ENCODE data around the gene NXN. TPM values are rescaled to one million over a fixed set of nuclear protein-coding genes. Genes with fewer than 3 reads are reported as not detected.
"Not testable (repeated sequence)": the region's sequence is repeated elsewhere in the genome, so short reads cannot be mapped to it uniquely, and the experiment has no call there.

The NXN gene
- total RNA-seq, 2 experiments from 2014 or later = 0.14 to 0.70 TPM

DNA sequence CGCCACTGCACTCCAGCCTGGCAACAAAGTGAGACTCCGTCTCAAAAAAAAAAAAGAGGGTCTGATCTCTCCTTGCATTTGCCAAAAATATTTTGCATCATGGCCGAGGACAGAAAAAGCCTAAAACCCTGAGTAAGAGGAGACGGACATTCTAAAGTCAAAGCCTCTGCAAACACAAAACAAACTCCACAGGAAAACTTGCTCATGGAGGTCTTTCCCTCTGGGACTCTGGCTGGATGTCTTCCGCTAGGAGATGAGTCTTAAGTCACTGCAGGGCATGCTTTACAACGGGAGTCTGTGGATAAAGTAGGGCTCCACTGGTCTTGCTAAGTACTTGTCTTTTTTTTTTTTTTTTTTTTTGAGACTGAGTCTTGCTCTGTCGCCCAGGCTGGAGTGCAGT, 123.4 kb downstream of the NXN start:
- Mint-ChIP-seq H3K27me3 (peaks cover 2% of the 10 kb centered on the region), H3K4me3 (no peak overlapping the region), H3K4me1 (no peaks in the 10 kb centered on the region), H3K9me3 (ENCODE audit: low read depth) (no peaks in the 10 kb centered on the region), H3K36me3 (no peaks in the 10 kb centered on the region), H3K27ac (no peak overlapping the region)
- CTCF ChIA-PET = no interaction called here
- ATAC-seq (no peak), DNase-seq (no peak)

DNA sequence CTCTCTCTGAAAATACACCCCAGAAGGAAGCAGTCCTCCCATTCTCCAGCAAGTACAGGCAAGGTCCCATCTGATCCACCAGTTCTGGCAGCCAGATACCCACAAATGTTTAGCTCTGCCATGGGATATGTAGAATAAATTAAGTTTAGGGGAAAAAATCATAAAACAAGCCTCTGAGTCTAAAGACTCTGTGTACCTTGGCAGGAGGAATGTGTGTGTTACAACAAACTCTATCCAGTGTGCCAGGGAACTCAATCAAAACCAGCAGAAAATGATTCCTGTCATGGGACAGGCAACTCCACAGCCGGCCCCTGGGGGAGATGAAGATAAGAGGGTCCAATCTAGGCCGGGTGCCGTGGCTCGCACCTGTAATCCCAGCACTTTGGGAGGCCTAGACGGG, 124.0 kb downstream of the NXN start:
- Mint-ChIP-seq H3K4me3 (no peak overlapping the region), H3K27ac (no peak overlapping the region), H3K36me3 (no peaks in the 10 kb centered on the region), H3K9me3 (ENCODE audit: low read depth) (no peaks in the 10 kb centered on the region), H3K27me3 (peaks cover 6% of the 10 kb centered on the region), H3K4me1 (no peaks in the 10 kb centered on the region)
- ATAC-seq (no peak), DNase-seq (no peak)
- CTCF ChIA-PET = no interaction called here

DNA sequence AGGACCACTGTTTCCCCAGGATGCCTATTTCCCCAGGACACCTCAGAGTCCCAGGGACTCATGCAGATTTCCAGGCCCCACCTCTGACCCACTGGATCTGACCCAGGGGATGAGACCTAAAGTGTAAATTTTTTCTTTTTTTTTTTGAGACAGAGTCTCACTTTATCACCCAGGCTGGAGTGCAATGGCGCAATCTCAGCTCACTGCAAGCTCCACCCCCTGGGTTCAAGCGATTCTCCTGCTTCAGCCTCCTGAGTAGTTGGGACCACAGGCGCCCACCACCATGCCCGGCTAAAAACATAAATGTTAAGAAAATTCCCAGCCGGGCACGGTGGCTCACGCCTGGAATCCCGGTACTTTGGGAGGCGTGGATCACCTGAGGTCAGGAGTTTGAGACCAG, 126.7 kb downstream of the NXN start:
- not testable (repeated sequence) for H3K9me3 Mint-ChIP-seq (ENCODE audit: low read depth); H3K36me3 Mint-ChIP-seq; ATAC-seq; H3K4me1 Mint-ChIP-seq; H3K4me3 Mint-ChIP-seq; H3K27ac Mint-ChIP-seq; DNase-seq
- H3K27me3 Mint-ChIP-seq = peaks cover 16% of the 10 kb centered on the region
- CTCF ChIA-PET = interaction anchor here (0.9 kb wide), 1 partner anchor 55 kb away, joined by 3 read pairs; no protein-coding TSS in a partner anchor

DNA sequence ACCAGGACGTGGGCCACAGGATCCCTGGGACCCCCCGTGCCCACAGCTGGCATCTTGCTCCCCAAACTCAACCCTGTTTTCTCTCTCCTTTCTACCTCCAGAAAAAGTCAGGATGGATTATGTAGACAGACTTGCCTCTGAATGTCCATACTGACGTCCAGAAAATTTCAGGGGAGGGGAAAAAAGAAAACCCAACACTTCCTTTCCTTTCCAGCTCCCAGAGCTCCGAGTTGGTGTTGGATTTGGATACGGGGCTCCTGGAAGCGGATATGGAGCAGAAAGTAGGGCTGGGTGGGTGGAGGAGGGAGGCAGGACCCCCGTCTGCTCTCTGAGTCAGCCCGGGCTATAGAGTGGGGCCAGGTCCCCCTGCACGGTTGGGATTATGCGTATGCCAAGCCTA, 127.2 kb downstream of the NXN start:
- no peaks in the 10 kb centered on the region for H3K36me3 Mint-ChIP-seq
- CTCF ChIA-PET = interaction anchor here (0.9 kb wide), 1 partner anchor 55 kb away, joined by 3 read pairs; no protein-coding TSS in a partner anchor
- no peak for ATAC-seq
- no peaks in the 10 kb centered on the region for H3K4me1 Mint-ChIP-seq
- H3K9me3 Mint-ChIP-seq (ENCODE audit: low read depth) = no peaks in the 10 kb centered on the region
- H3K27ac Mint-ChIP-seq = no peak overlapping the region
- DNase-seq = no peak
- H3K27me3 Mint-ChIP-seq = peaks cover 21% of the 10 kb centered on the region
- H3K4me3 Mint-ChIP-seq = no peak overlapping the region

DNA sequence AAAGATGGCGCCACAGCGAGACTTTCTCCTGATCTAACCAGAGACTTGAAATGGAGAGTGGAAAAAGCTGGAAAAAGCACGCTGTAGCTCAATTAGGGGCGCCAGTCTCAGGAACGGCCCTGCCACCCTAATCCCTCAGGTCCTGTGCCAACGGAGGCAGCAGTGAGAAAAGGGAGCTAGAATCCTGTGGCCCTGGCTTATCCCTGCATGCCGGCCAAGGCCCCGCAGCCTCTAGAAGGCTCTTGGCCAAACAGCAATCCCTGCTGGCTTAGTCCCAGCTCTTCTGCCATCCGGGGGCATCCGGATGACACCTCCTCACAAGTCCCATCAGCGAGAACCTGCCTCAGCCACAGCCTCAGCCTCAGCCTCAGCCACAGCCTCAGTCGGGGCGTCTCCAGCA, 127.7 kb downstream of the NXN start:
- CTCF ChIA-PET = interaction anchor here (0.9 kb wide), 1 partner anchor 54 kb away, joined by 3 read pairs; no protein-coding TSS in a partner anchor
- no peaks in the 10 kb centered on the region for H3K36me3 Mint-ChIP-seq
- H3K4me3 Mint-ChIP-seq = no peak overlapping the region
- DNase-seq (no peak), ATAC-seq (no peak)
- H3K4me1 Mint-ChIP-seq = peaks cover 3% of the 10 kb centered on the region
- no peak overlapping the region for H3K27ac Mint-ChIP-seq
- H3K9me3 Mint-ChIP-seq (ENCODE audit: low read depth) = no peaks in the 10 kb centered on the region
- H3K27me3 Mint-ChIP-seq = peaks cover 25% of the 10 kb centered on the region

DNA sequence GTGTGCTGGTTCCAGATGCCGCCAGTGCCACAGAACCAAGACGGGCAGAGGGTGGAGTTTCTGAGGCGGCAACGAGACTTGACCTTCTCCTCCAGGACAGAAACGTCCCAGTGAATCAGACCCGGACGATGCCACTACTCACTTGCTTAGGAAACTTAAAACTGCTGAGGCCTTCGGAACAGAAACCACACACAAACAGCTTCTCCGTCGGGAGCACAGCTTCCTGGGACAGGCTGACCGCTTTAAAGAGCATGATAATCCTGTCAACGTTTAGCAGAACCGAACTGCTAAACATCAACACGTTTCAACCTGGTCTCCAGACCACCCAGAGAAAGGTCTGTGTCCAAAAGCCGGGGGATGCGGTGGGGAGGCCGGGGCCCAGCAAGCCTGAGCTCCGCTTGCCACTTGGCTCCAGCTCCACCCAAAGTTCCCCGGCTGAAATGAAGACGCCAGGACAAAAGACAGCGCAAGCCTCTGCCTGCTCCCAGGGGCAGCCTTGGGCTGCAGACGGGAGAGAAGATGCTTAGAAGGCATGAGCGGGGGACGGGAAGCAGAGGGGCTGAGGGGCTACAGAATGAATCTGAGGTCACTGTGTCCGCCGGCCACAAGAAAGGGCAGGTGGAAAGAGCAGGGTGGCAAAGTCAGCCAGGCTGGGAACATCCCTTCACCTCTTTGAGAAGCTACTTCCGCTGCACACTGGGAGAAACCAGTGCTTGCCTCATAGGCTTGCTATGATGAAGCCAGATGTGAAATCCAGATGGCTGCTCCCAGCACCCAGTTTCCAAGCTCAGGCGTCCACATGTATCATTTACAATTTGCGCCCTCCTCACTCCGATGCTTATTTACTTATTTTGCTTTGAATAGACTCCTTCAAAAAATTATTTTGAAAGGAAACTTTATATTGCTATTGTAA, 128.5 kb downstream of the NXN start:
- DNase-seq (no peak), ATAC-seq (no peak)
- H3K27me3 Mint-ChIP-seq = peaks cover 32% of the 10 kb centered on the region
- H3K4me1 Mint-ChIP-seq = peaks cover 7% of the 10 kb centered on the region
- H3K27ac Mint-ChIP-seq = no peak overlapping the region
- CTCF ChIA-PET = no interaction called here
- H3K4me3 Mint-ChIP-seq = no peak overlapping the region
- no peaks in the 10 kb centered on the region for H3K36me3 Mint-ChIP-seq
- no peaks in the 10 kb centered on the region for H3K9me3 Mint-ChIP-seq (ENCODE audit: low read depth)

DNA sequence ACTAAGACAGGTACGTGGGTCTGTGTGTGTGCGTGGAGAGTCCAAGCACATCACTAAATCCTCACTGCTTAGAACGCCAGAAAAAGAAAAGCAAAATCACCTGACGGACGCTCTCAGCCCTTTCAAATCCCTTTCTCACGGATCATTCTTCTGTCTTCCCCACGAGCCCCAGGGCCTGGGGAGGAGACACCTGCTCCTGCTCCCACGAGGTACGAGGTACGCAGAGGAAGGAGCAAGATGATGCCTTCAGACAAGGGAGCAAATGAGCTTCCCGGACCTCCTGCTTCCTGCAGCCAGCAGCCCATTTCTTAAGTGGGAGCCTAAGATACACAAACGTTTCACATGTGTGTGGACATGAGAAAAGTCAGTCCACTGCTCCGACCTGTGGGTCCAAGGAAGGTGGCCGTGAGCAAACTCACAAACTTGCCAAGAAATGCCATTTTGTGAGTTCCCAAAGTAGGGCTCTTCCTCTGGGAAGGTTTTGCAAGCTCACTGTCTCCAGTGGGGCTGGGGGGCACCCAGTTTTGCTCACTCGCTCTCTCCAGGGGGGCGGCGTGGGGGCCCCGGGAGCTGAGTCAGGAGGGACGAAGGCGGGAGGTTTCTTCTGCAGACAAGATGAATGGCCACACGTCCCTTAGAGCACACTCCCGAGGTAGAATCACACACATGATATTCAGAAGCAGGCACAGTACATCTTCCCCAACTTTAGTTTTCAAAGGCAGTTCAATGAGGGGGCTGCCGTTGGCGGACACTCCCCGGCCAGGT, 129.3 kb downstream of the NXN start:
- Mint-ChIP-seq H3K27ac (no peak overlapping the region), H3K4me3 (no peak overlapping the region), H3K4me1 (peaks cover 7% of the 10 kb centered on the region), H3K36me3 (no peaks in the 10 kb centered on the region), H3K9me3 (ENCODE audit: low read depth) (no peaks in the 10 kb centered on the region), H3K27me3 (peaks cover 34% of the 10 kb centered on the region)
- ATAC-seq (no peak), DNase-seq (no peak)
- CTCF ChIA-PET = no interaction called here

DNA sequence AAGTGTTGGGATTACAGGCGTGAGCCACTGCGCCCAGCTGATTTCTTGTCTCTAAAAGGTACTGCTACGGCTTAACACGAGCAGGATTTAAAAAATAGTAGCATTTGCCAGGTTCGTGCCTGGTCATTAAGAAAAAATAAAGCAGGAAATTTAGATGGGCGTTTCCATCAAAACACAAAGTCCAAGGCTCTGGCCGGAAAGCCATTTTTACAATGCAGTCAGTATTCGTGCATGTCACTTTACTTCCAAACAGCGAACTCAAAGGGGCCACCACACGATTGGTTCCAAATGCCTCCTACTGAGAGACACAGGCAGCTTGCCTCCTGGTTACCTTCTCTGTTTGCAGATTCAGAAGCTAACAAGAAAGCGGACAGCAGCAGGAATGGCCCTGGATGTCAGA, 131.2 kb downstream of the NXN start:
- Mint-ChIP-seq H3K4me1 (peaks cover 7% of the 10 kb centered on the region), H3K36me3 (no peaks in the 10 kb centered on the region), H3K4me3 (no peak overlapping the region), H3K27me3 (peaks cover 38% of the 10 kb centered on the region), H3K9me3 (ENCODE audit: low read depth) (no peaks in the 10 kb centered on the region), H3K27ac (no peak overlapping the region)
- CTCF ChIA-PET = no interaction called here
- no peak for ATAC-seq
- DNase-seq = no peak

DNA sequence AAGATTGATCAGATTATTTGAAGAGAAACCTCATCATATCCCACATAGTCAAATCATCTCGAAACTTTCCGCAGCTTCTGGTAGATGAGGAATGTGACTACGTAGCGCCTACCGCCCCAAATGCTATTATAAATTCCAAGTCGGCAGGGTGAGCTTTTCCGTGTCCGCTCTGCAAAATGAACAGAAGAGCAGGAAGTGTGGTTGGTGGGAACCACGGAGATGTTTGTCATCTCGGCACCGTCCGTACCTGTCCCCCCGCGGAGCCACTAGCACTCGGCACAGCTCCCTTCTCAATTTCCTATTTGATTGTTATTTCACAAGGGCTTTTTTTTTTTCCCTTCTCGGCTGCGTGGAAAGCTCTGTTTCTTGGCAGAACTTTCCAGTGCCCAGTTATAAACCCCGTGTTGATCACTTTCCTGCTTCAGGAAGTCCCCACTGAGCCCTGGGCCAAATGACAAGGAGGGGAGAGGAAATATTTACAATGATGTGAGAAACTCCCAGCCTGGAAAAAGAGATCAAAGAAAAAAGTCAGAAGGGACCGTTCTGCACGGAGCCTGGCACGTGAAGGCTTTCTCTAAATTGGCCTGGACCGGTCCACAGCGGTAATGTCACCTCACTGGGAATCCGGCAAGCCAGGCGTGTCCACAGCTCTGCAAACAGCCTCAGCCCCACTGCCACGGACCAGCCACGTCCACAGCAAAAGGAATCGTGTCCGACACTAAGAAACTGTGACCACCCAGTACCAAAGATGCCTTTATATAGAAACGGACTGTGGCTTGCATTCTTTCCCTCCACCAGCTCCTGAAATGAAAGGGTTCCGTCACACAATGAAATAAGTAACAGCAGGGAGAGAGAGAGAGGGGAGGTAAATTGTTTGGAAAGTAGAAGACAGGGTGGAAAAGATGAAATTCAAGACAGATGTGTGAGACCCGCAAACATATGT, 132.4 kb downstream of the NXN start:
- Mint-ChIP-seq H3K4me1 (peaks cover 7% of the 10 kb centered on the region), H3K9me3 (ENCODE audit: low read depth) (no peaks in the 10 kb centered on the region), H3K4me3 (no peak overlapping the region), H3K27ac (no peak overlapping the region), H3K27me3 (peaks cover 38% of the 10 kb centered on the region), H3K36me3 (no peaks in the 10 kb centered on the region)
- no peak for DNase-seq
- CTCF ChIA-PET = interaction anchor here (0.8 kb wide), 1 partner anchor 150 kb away, joined by 3 read pairs; the partner anchor contains the start of gene TIMM22
- no peak for ATAC-seq

DNA sequence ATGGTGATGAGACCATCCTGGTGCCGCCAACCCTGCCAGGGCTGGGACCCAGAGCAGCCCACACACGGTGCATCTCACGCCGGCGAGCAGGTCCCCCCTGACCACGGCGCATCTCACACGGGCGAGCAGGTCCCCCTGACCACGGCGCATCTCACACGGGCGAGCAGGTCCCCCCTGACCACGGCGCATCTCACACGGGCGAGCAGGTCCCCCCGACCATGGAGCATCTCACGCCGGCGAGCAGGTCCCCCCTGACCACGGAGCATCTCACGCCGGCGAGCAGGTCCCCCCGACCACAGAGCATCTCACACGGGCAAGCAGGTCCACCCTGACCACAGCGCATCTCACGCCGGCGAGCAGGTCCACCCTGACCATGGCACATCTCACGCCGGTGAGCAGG, 138.3 kb downstream of the NXN start:
- CTCF ChIA-PET = no interaction called here
- ATAC-seq (no peak), DNase-seq (no peak)
- peaks cover 9% of the 10 kb centered on the region for H3K27me3 Mint-ChIP-seq
- H3K36me3 Mint-ChIP-seq = no peaks in the 10 kb centered on the region
- H3K4me1 Mint-ChIP-seq = no peaks in the 10 kb centered on the region
- no peak overlapping the region for H3K4me3 Mint-ChIP-seq
- no peaks in the 10 kb centered on the region for H3K9me3 Mint-ChIP-seq (ENCODE audit: low read depth)
- no peak overlapping the region for H3K27ac Mint-ChIP-seq

DNA sequence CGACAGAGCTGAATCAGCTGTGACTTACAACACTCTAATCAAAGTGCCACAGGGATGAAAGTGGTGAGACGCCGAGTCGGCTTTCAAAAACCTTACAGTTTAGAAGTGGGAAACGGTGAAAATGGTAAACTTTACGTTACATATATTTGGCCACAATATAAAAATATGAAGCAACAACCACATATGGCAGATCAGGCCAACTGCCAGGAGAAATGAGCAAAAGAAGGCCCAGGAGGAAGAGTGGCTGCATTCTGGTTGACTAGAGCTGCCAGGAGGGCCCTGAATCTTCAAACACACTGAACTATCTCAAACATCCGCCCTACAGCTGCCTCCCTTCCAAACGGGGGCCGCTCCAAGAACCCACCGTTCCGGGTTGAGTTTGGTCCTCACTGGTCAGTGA, 141.1 kb downstream of the NXN start:
- no peaks in the 10 kb centered on the region for H3K4me1 Mint-ChIP-seq
- CTCF ChIA-PET = no interaction called here
- H3K27ac Mint-ChIP-seq = no peak overlapping the region
- ATAC-seq (no peak), DNase-seq (no peak)
- no peaks in the 10 kb centered on the region for H3K27me3 Mint-ChIP-seq
- H3K4me3 Mint-ChIP-seq = no peak overlapping the region
- no peaks in the 10 kb centered on the region for H3K36me3 Mint-ChIP-seq
- H3K9me3 Mint-ChIP-seq (ENCODE audit: low read depth) = no peaks in the 10 kb centered on the region

DNA sequence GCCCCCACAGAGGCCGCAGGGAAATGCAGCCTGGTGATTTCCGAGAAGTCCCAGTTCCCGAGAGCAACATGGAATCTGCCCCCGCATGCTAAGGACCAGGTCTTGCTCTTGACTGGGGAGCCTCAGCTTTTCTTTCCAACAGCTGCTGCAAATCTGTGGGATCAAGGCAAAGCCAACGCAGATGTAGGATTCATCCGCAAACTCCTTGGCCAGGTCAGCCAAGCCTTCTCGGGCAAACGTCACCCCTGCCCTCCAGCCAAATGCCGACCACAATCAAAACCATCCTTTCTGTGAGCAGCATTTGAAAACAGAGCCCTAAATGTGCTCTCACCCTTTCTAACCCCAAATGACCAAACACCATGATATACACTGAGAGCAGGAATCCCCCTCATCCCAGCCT, 143.4 kb downstream of the NXN start:
- no peaks in the 10 kb centered on the region for H3K27me3 Mint-ChIP-seq
- no peaks in the 10 kb centered on the region for H3K9me3 Mint-ChIP-seq (ENCODE audit: low read depth)
- no peak overlapping the region for H3K27ac Mint-ChIP-seq
- no peak for DNase-seq
- ATAC-seq = no peak
- CTCF ChIA-PET = no interaction called here
- no peak overlapping the region for H3K4me3 Mint-ChIP-seq
- H3K4me1 Mint-ChIP-seq = no peaks in the 10 kb centered on the region
- H3K36me3 Mint-ChIP-seq = no peaks in the 10 kb centered on the region

DNA sequence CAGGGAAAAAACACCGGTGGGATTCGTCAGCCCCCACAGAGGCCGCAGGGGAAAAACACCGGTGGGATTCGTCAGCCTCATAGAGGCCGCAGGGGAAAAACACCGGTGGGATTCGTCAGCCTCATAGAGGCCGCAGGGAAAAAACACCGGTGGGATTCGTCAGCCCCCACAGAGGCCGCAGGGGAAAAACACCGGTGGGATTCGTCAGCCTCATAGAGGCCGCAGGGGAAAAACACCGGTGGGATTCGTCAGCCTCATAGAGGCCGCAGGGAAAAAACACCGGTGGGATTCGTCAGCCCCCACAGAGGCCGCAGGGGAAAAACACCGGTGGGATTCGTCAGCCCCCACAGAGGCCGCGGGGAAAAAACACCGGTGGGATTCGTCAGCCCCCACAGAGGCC, 143.9 kb downstream of the NXN start:
- CTCF ChIA-PET; H3K4me1 Mint-ChIP-seq; H3K27ac Mint-ChIP-seq; H3K27me3 Mint-ChIP-seq; H3K9me3 Mint-ChIP-seq (ENCODE audit: low read depth); ATAC-seq; H3K36me3 Mint-ChIP-seq; DNase-seq; H3K4me3 Mint-ChIP-seq: not testable (repeated sequence)
